Left ventricle myocardium superior (tissue), 1 donor: ENCODE results near the gene MED9. TPM values are rescaled to one million over a fixed set of nuclear protein-coding genes. Genes with fewer than 3 reads are reported as not detected.
A peak's percentile ranks its signal among the peaks of the same experiment; 100 is the strongest.
"Not testable (repeated sequence)": the region's sequence is repeated elsewhere in the genome, so short reads cannot be mapped to it uniquely, and the experiment has no call there.

Experiments used
- ATAC-seq: fragments of 200-7000 bp; cut with Tn5 transposase; one replicate; pipeline ENCODE4 v1.9.1; 2020; ENCODE audit warnings: mild to moderate bottlenecking, moderate library complexity
- DNase-seq: peaks from one replicate; pipeline ENCODE4 v3.0.0-alpha.2; 2020
- intact Hi-C: fragments of 100-400 bp; cut with micrococcal nuclease; formaldehyde crosslinking; loops from one replicate; pipeline ENCODE4 v1.11.0; 2022
- total RNA-seq: library from RNA; stranded (reverse); fragmentation: NEBNext Ultra II Directional; extraction: Animal tissue kit (Norgen Biotek cat#: 25700); gene quantifications from one replicate; pipeline ENCODE4 v1.2.1, GENCODE V29; 2021
- donor health status: DM: no; HTN: yes; CAD: no; lungs with severe emphysema.

The MED9 gene
- total RNA-seq, 1 donor from 2014 or later = 42.0 TPM

DNA sequence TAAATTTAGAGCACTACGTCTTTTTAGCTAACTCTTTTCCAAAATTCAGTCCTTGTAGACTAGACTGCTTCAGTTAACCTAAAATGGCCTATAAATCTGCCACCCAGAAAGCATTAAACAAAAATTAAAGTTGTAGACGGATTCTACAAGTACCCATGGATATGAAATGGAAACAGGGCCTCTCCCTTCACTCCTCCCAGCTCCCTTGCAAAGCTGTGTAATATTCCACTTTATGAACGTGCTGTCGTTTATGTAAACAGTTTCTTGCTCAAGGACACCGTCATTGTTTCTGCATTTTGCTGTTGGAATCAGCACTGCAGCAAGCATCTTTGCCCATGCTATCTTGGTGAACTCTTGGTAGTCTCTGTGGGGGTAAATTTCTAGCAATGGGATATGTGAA is 5.1 kb downstream of the MED9 start:
- intact Hi-C loops = no loop called here

DNA sequence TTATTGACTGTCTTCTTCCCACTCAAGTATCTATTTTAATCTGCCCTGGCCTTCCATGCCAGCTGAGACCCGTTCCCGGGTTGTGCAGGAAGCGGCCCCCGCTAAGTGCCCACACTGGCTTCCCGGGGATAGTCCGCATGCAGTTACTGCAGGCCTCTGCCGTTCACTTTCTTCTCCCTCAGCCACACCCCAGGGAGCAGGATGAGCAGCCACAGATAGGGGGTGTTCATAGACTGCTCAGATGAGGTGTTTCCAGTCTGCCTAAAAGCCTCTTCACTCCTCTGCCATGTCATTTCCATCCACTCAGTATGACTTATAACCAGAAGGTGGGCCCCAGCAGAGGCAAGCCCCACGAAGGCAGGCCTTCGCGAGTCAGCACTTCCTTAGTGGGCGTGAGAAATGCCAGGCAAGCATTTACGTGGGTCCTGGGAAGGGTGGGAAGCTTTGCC is 7.7 kb downstream of the MED9 start:
- intact Hi-C loops = no loop called here
- no peak for DNase-seq
- ATAC-seq = peak; percentile 49

More for the DNA sequence above, 5.1 kb downstream of the MED9 start:
- ATAC-seq = no peak
- no peak for DNase-seq

DNA sequence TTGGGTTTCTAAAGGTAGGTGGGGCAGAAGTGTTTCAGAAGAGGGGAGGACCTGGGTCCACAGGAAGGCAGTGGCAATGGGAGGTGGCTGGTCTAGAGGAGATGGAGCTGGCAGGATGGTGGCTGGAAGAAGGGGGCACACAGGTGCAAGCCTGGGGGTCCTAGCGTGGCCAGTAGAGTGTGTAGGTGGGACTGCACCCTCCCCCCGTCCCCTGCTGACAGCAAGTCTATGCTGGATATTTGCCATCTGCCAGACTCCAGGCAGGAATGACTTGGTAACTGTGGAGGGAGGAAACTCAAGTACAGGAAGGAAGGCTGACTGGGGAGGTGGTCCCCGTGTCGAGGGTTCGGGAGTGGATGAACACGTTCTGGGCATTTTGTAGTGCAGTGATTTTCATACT is 8.6 kb downstream of the MED9 start:
- ATAC-seq = peak; percentile 23

DNA sequence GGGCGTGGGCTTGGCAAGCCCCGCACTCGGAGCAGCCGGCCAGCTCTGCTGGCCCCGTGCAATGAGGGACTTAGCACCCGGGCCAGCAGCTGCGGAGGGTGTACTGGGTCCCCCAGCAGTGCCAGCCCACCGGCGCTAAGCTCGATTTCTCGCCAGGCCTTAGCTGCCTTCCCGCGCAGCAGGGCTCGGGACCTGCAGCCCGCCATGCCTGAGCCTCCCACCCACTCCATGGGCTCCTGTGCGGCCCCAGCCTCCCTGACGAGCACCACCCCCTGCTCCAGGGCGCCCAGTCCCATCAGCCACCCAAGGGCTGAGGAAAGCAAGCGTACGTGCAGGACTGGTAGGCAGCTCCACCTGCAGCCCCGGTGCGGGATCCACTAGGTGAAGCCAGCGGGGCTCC is 9.6 kb downstream of the MED9 start:
- ATAC-seq, intact Hi-C loops, DNase-seq: not testable (repeated sequence)

More for the DNA sequence above, 8.6 kb downstream of the MED9 start:
- intact Hi-C loops = no loop called here
- no peak for DNase-seq

DNA sequence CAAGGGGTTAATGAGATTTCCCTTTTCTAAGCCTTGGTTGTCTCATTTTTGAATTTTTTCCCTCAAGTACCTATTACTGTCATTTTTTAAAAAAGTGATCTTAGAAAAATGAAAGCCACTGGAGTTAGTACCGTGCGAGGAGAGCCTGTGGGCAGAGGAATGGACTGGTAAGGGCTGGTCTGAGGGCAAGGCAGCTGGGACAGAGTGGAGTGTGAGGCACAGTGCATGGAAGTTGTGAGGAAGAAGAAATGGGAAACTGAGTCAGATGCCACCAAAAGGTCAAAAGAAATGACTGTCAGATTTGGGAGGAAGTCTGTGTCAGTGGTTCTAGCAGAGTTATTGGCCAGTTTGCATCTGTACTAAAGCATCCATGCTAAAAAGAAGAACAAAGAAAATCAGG is 11.2 kb downstream of the MED9 start:
- DNase-seq = no peak
- no peak for ATAC-seq
- intact Hi-C loops = no loop called here

DNA sequence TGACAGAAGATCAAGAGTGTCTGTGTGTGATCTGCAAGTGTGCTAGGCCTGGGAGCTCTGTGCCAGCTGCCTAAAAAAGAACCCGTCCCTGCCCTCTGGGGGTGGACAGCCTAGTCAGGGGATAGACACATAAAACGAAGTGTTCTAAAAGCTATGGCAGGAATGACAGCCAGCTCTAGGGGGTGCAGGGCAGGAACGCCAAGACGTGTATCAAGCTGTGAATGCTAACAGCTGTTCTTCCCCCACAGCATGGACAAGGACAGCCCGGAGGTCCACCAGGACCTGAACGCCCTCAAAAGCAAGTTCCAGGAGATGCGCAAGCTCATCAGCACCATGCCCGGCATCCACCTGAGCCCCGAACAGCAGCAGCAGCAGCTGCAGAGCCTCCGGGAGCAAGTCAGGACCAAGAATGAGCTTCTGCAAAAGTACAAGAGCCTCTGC is 14.3 kb downstream of the MED9 start:
- ATAC-seq = peak; percentile 9
- intact Hi-C loops = no loop called here
- no peak for DNase-seq

DNA sequence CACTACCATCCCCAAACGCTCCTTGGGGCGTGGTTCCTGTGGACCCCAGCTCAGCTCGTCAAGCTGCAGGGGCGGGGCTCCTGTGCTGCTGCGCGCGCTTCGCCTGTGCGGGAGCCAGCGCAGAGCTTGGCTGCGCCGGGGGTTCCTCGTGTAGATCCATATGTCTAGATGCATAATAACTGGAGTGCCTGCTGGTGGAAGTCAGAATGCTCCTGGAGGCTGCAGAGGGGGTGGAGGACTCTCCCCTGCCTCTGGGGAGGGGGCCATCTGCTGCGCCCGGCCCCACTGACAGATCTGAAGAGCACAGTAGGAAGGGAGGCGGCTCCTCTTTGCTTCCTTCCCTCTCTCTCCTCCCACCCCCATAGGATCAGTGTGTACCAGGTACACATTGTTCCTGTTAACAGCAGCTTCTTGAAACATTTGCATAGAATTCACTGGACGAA is 14.8 kb downstream of the MED9 start:
- ATAC-seq (no peak), DNase-seq (no peak)
- intact Hi-C loops = no loop called here

DNA sequence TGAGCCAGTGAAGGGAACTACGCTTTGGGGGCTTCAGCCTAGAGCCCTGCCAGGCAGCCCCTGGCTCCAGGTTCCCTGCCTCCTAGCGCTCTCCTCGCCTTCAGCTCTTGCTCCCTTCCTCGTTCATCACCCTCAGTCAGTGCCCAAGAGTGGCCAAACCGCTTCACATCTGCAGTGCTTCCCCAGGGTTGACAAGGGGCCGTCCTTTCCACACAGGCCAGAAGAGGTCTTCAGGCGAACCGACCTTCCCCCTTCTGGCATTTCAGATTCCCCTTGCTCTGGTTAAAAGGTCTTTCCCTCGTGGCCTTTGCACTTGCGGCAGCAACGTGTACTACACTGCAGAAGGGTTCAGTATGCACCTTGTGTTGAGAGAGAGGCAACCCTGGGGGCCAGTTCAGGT is 15.3 kb downstream of the MED9 start:
- ATAC-seq = no peak
- no peak for DNase-seq
- intact Hi-C loops = no loop called here

DNA sequence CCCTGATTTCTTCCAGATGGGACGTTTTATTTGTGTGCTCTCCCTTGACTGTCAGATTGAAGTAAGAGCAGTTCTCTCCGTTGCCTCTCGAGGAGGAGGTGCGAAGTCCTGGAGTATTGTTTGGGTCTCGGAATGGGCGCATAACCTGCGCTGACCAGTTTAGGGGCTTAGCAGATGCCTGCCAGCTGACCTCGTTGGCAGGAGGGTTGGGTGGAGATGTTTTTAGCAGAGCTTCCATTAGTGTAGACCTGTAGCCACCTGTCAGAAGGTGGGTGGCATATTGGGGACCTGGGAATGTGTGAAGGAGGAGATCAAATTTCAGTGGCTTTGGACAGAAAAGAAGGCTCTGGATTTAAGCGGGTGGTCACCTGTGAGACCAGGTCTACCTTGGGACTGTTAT is 15.8 kb downstream of the MED9 start:
- DNase-seq = no peak
- ATAC-seq = no peak
- intact Hi-C loops = no loop called here

DNA sequence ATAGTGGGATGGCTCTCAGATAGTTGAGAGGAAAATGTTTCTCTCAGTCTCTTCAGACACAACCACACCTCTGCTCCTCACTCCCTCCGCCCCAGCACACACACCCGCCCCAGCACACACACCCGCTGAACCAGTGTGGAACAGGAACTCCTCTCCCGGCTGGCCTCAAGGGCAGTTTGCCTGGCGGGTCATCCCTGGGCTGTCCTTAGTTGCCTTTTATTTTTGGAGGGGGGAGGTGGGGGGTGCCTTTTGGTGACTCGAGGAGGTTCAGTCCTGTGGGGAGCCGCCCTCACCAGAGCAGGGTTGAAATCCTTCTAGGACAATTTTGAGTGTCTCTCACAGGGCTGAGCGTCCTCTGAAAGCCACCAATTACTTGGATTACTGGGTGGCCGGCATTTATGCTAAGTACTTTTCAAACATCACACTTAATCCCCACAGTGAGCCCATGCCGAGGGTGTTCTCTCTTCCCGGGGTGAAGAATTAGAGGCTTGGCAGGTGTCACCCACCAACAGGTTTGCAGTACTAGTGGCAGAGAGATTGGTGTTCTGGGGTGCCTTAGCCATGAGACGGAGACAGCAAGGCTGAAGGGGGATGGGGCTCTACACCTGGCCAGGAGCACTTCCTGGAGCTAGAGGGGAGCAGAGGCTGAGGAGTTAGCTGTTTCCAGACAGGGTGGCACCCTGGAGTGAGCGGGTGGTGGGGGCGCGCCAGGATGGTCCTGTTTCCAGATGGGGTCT is 16.6 kb downstream of the MED9 start:
- ATAC-seq (no peak), DNase-seq (peak; percentile 70)
- intact Hi-C loops = no loop called here

DNA sequence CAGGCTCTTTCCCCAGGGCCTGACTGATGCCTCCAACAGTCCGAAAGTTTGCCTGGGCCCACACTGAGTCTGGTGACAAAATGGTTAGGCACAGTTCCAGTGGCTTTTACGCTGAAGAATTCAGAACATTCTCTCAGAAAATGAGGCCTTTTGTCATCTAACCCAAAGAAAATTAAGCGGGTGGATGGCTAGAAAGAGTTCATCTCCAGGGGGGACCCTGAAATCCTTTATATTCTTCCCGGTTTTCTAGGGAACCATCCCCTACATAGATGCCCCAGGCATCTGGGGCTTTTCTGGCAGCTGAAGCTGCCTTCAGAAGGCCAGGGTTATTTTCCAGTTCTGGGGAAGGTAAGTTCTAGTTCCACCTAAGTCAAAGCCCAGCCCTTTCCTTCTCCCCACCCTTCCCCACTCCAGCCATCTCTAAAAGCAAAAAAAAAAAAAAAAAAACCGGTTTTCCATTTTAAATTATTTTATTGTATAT is 17.2 kb downstream of the MED9 start:
- DNase-seq = no peak
- no peak for ATAC-seq
- intact Hi-C loops = no loop called here

DNA sequence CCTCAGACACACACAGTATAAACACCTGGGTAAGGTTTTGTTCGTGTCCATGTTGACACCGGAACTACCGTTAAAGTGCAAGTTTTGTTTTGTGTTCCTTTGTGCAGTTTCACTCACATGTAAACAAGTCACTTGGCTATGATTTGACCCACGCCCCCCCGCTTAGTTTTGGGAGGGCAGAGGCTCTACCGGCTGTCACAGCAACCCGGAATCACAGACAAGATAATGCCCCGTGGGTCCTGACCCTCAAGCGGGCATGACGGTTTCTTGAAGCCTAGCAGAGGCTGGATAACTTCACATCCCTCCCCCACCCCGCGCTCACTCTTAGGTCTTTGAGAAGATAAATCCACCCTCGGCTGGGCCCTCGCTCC is 17.7 kb downstream of the MED9 start:
- no peak for DNase-seq
- intact Hi-C loops = no loop called here
- no peak for ATAC-seq

DNA sequence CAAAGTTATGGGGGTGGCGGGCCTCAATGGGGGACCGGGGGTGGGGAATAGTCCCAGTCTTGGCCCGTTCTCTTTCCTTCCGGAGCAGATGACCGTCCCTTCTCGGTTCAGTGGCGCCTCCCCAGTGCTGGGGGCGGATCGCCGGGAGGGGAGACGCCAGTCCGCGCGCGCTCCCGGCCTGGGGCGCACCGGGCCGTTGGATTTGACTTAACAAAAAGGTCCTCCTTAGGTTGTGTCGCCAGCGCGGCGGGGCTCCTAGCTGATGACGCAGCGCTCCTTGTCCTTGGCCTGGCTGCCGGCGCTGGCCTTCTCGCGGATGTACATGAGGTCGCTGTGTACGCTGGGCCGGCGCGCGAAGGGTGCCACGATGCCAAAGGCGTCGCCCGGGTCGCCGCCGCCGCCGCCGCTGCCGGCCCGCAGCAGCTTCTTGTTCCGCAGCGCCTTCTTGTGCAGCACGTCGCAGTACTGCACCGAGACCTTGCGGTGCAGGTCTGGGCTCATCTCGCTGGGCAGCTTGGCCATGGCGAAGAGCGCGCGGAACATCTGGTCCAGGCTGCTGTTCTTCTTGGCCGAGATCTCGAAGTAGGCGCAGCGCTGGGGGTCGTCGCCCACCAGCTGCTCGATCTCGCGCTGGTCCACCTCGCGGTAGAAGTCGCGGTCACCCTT is 18.2 kb downstream of the MED9 start:
- intact Hi-C loops = loop anchor here (5.0 kb wide), 1 partner anchor 77 kb away; no protein-coding TSS in a partner anchor

DNA sequence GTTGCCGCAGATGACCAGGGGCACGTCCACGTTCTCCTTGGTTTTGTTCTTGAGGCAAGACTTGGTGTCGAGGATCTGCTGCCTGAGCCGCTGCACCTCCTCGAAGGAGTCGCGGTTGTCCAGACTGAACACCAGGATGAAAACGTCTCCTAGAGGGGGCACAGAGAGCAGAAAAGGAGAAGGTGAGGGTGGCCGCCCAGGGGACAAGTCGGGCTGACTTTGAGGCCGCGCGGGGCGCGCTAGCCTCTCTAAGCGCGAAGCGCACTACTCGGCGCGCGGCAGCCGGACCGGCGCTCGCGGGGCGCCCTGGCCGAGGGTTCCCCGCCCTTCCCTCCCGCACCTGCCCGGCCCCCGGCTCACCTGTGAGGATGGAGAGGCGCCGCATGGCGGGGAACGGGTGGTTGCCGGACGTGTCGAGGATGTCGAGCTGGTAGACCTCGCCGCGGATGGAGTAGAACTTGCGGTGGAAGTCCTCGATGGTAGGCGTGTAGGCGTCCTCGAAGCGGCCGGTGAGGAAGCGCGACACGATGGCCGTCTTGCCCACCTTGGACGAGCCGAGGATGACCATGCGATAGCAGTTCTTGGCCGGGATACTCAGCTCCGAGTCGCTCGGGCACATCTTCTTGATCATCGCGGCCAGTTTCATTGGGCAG is 18.9 kb downstream of the MED9 start:
- intact Hi-C loops = loop anchor here (5.0 kb wide), 1 partner anchor 77 kb away; no protein-coding TSS in a partner anchor
- DNase-seq (peak; percentile 62), ATAC-seq (peak; percentile 25)

More for the DNA sequence above, 18.2 kb downstream of the MED9 start:
- ATAC-seq (peak; percentile 7), DNase-seq (peak; percentile 77)

DNA sequence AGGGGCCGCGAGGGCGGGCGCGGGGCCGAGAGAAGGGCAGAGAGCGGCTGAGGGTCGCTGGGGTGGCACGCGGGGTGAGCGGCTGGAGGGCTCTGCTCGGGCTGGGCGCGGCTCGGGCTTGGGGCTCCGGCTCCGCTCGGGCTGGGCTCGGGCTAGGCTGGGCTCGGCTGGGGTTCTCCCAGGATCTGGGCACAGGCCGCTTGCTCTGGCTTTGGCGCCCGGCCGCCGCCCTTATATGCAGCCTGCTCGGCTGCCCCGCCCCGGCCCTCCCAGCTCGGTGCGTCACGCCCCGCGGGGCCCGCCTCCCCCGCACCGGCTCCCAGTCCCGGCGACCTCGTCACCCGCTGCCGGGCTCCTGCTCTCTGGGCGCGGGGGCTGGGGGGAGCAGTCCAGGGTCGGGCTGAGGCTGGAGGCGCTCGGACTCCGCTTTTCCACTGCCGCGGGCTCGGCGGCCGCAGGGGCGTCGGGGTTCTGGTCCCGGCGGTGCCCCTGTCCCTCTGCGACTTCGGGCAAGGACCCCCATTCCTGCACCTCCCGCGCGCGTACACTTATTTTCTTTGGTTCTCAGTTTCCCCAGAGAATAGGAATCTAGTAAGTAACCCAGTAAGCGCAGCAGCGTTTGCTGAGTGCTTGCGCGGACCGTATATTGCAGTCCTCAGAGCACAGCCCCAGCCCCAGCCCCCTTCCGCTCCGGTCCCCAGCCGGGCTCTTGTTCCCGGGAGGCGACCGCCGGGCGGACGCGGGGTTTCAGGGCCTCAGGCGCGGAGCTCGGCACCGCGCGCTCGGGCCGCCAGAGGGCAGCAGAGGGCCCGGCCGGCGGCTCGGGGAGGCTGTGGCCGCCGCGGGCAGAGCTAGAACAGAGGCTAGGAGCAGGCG is 19.6 kb downstream of the MED9 start, which contains the start of gene RASD1:
TSS of gene RASD1 (minus strand) at position 207 of the 876 bp plus-strand sequence. CDS start 214 bp downstream, outside the sequence.
- intact Hi-C loops = loop anchor here (5.0 kb wide), 1 partner anchor 76 kb away; no protein-coding TSS in a partner anchor

DNA sequence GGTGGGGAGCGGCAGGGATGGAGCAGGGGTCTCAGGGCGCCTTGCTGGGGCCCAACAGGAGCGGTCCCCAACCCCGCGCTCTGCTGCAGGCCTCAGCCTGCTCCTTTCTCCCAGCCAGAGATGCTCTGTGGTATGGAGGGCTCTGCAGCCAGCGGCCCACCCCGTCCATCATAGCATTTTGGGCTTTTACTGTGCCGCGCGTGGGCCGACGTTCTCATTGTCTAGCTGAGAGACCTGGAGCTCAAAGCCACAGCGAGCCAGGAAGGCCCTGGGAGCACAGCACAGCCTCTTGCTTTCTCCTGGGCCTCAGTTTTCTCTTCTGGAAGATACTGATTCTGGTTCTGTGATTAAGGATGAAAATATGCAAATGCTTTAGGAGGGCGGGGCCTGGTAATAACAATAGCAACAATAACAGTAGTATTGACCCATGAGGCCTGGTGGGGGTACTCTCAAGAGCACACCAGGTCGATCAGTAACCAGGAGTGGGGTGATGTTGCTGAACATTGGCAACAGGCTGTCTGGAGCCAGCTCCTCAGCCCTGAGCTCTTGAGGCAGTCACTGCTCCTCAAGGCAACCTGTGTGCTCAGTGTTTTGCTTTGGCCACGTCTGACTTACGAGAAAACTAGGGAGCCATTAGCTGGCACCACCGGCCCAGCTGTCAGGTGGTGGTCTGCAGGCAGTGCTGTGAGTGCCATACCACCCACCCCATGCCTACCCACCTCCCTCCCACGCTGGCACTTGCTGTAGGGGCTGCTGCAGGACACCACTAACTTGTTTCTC is 20.5 kb downstream of the MED9 start:
- ATAC-seq (no peak), DNase-seq (peak; percentile 18)
- intact Hi-C loops = loop anchor here (5.0 kb wide), 1 partner anchor 75 kb away; no protein-coding TSS in a partner anchor

More for the DNA sequence above, 19.6 kb downstream of the MED9 start, which contains the start of gene RASD1:
- DNase-seq = peak; percentile 97
- peak; percentile 90 for ATAC-seq

DNA sequence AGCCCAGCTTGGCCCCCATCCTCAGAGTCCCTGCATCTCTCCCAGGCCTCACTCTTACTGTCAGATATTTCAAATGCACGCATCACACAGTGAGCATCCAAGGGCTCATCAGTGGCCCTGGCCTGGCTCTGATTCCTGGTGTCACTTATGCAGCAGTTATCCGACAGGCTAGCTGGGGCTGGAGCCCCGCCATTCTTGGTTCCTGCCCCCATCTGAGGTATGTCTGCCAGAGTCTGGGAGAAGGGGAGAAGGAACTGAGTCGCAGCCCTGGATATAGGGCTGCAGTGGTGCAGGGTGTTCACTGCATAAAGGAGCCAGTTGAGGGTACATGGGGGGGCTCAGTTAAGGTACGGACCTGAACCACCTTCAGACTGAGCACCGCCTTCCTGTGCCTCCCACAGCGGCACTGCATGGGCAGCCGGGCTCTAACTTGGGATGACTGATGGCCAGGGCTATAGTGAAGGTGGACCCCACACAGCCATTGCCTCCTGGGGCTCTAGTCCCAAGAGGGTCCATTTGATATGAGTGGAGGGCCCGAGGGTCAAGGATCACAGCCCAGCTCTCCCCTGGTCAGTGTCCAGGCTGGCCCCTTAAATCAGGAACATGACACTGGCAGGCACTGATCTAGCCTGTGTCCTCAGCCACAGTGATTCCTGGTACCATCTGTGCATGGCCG is 21.2 kb downstream of the MED9 start:
- intact Hi-C loops = loop anchor here (5.0 kb wide), 1 partner anchor 74 kb away; no protein-coding TSS in a partner anchor
- ATAC-seq = no peak
- peak; percentile 28 for DNase-seq
